Fibroblast of the aortic adventitia (primary cell): ENCODE data around the gene SEZ6L2. TPM values are rescaled to one million over a fixed set of nuclear protein-coding genes. Genes with fewer than 3 reads are reported as not detected.

Source experiments
- DNase-seq: peaks from one replicate; pipeline ENCODE4 v3.0.0-alpha.2; 2010; ENCODE audit warnings: low read depth
- H3K4me3 ChIP-seq: 2 replicates; pipeline ENCODE4 v1.5.1; 2011; ENCODE audit warnings: low read depth, mild to moderate bottlenecking, control low read depth, low read length, moderate library complexity
- CTCF ChIP-seq: IDR thresholded peaks from 2 replicates; pipeline ENCODE4 v1.5.1; 2011; ENCODE audit warnings: mild to moderate bottlenecking, low read length, control low read depth, inconsistent platforms; ENCODE audit not compliant: insufficient read depth
- total RNA-seq: library from RNA; depleted of rRNA; stranded (reverse); fragments of >200 nt; gene quantifications from 2 replicates; pipeline ENCODE4 v1.2.3, GENCODE V29; 2012; ENCODE audit warnings: low replicate concordance

Gene SEZ6L2
- total RNA-seq, 1 donor: 1.4 TPM

- DNase-seq: peak; percentile 27
- peak overlapping the region; percentile 92 for H3K4me3 ChIP-seq
- TF ChIP-seq CTCF: peak; percentile 33
Measured at GRCh38 chr16:29862383-29862883, 36.9 kb downstream of the SEZ6L2 start.

GRCh38 chr16:29860218-29860617 lies 39.1 kb downstream of the SEZ6L2 start:
- peak; percentile 28 for DNase-seq
- no peak overlapping the region for H3K4me3 ChIP-seq
- TF ChIP-seq CTCF: no peak

- TF ChIP-seq CTCF: no peak
- H3K4me3 ChIP-seq: no peak overlapping the region
- DNase-seq: no peak
Measured at GRCh38 chr16:29858974-29859373, 40.4 kb downstream of the SEZ6L2 start.

GRCh38 chr16:29858149-29858849 lies 41.1 kb downstream of the SEZ6L2 start:
- no peak for TF ChIP-seq CTCF
- no peak for DNase-seq
- H3K4me3 ChIP-seq: no peak overlapping the region

GRCh38 chr16:29857133-29857760 lies 42.1 kb downstream of the SEZ6L2 start:
- DNase-seq: peak; percentile 73
- no peak for TF ChIP-seq CTCF
- no peak overlapping the region for H3K4me3 ChIP-seq

GRCh38 chr16:29854520-29855100 lies 44.7 kb downstream of the SEZ6L2 start:
- TF ChIP-seq CTCF: no peak
- DNase-seq: no peak
- no peak overlapping the region for H3K4me3 ChIP-seq
